ENCODE results near the gene SLC7A9.

The SLC7A9 gene

DNA sequence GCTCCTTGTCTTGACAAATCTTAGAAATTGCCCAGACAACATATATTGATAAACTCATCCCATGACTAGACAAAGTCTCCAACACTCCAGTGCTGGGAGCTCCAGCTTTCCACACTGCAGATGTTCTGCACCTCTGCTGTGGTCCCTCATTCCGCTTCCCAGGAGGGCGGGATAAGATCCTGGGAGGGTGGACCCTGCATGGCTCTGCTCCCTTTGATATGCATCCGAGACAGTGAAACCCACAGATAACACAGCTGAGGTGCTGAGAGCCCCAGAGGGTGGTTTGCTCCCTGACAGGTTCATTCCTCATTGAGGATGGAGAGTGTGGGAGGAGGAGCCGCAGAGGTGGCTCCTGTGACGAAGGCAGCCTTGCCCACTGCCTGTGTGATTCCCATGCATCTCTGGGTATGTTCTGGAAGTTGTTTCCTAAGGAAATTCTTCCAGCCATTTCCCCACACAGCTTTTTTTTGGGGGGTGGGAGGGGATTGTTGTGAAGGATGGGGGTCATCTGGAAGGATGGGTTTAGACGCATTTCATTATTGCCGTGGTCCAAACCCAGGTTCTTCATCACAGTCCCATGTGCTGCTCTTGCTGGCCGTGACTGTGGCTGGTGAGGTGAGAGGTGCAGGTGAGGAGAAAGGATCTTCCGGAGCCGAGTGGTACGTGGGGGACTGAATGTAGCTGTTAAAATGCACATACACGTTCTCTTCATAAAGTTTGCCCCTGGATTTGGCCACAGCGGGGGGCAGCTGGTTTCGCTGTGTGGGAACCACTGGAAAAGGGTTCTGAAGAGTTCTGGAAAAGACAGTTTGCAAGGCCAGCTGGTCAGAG, 46.4 kb downstream of the SLC7A9 start:
- H3K4me1 ChIP-seq, result no peaks in the 10 kb centered on the region
- H3K27ac ChIP-seq, result no peak overlapping the region
- H3K79me2 ChIP-seq, result no peaks in the 10 kb centered on the region
- H3K27me3 ChIP-seq (ENCODE audit: control insufficient read depth, insufficient read depth, low read length), result no peaks in the 10 kb centered on the region
- no peaks in the 10 kb centered on the region for H3K9me3 ChIP-seq (ENCODE audit: control insufficient read depth, low read length)
- no peak overlapping the region for H3K4me2 ChIP-seq (ENCODE audit: low read length)
- H2AFZ ChIP-seq, result no peak overlapping the region
- TF ChIP-seq CTCF (IDR thresholded peaks at IDR 0.05), result no peak
- H3K36me3 ChIP-seq (ENCODE audit: control insufficient read depth, insufficient read depth, low read length), result no peaks in the 10 kb centered on the region
- no peak overlapping the region for H3K4me3 ChIP-seq (ENCODE audit: low read depth, low read length)
- no peak overlapping the region for H3K9ac ChIP-seq

GRCh38 chr19:32819419-32820400, 49.9 kb downstream of the SLC7A9 start:
- Histone ChIP-seq H3K4me1 (no peaks in the 10 kb centered on the region), H3K27ac (no peak overlapping the region), H3K36me3 (ENCODE audit: control insufficient read depth, insufficient read depth, low read length) (no peaks in the 10 kb centered on the region), H3K27me3 (ENCODE audit: control insufficient read depth, insufficient read depth, low read length) (no peaks in the 10 kb centered on the region), H3K4me3 (ENCODE audit: low read depth, low read length) (no peak overlapping the region), H3K9me3 (ENCODE audit: control insufficient read depth, low read length) (no peaks in the 10 kb centered on the region), H3K79me2 (no peaks in the 10 kb centered on the region), H3K9ac (no peak overlapping the region), H2AFZ (no peak overlapping the region), H3K4me2 (ENCODE audit: low read length) (no peak overlapping the region)
- TF ChIP-seq CTCF (IDR thresholded peaks at IDR 0.05), result no peak

DNA sequence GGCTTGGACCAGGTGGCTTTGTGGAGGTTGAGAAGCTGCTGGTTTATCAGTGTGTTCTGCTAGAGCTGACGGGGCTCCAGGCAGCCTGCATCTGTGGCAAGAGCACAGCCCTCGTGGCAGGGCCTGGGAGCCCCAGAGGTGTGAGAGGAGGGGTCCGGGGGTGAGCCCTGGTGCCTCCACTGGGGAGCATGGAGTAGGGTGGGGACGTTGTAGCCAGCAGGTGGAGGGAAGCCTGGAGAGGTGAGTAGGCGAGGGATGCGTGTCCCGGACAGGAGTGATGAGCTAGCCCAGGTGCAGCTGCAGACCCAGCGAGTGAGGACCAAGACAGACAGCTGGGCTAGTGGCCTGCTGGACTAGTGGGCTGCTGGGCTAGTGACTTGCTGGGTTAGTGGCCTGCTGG, 51.0 kb downstream of the SLC7A9 start:
- Histone ChIP-seq H3K27me3 (ENCODE audit: control insufficient read depth, insufficient read depth, low read length) (no peaks in the 10 kb centered on the region), H3K27ac (no peak overlapping the region), H3K9me3 (ENCODE audit: control insufficient read depth, low read length) (no peaks in the 10 kb centered on the region), H3K36me3 (ENCODE audit: control insufficient read depth, insufficient read depth, low read length) (no peaks in the 10 kb centered on the region), H3K9ac (no peak overlapping the region), H3K4me3 (ENCODE audit: low read depth, low read length) (no peak overlapping the region), H3K4me2 (ENCODE audit: low read length) (no peak overlapping the region), H3K4me1 (no peaks in the 10 kb centered on the region), H3K79me2 (no peaks in the 10 kb centered on the region), H2AFZ (no peak overlapping the region)
- TF ChIP-seq CTCF (IDR thresholded peaks at IDR 0.05), result no peak

GRCh38 chr19:32817569-32818476, 51.7 kb downstream of the SLC7A9 start:
- H3K4me1 ChIP-seq, result no peaks in the 10 kb centered on the region
- no peak overlapping the region for H3K4me2 ChIP-seq (ENCODE audit: low read length)
- H3K9me3 ChIP-seq (ENCODE audit: control insufficient read depth, low read length), result no peaks in the 10 kb centered on the region
- H3K27me3 ChIP-seq (ENCODE audit: control insufficient read depth, insufficient read depth, low read length), result no peaks in the 10 kb centered on the region
- H3K4me3 ChIP-seq (ENCODE audit: low read depth, low read length), result no peak overlapping the region
- no peak overlapping the region for H2AFZ ChIP-seq
- H3K9ac ChIP-seq, result no peak overlapping the region
- no peaks in the 10 kb centered on the region for H3K36me3 ChIP-seq (ENCODE audit: control insufficient read depth, insufficient read depth, low read length)
- no peak overlapping the region for H3K27ac ChIP-seq
- no peaks in the 10 kb centered on the region for H3K79me2 ChIP-seq
- no peak for TF ChIP-seq CTCF (IDR thresholded peaks at IDR 0.05)
